Activated B cell treated with CpG ODN at 0.5 μM for 24 hours (primary cell): ENCODE data around the gene UGP2. TPM values are rescaled to one million over a fixed set of nuclear protein-coding genes. Genes with fewer than 3 reads are reported as not detected.

ENCODE experiments used
- ATAC-seq: fragments of 200-7000 bp; cut with Tn5 transposase; one replicate; pipeline ENCODE4 v1.10.0; 2021; ENCODE audit warnings: low read depth, mild to moderate bottlenecking, moderate library complexity
- CTCF ChIA-PET: fragments of 350-600 bp; sonication (Branson Sonifier 250); formaldehyde crosslinking; loops from one replicate; lab custom pipeline; 2021; ENCODE audit warnings: antibody characterized with exemption; lab: Charles Lee
- POLR2A ChIA-PET: fragments of 350-600 bp; sonication (Branson Sonifier 250); formaldehyde crosslinking; loops from one replicate; lab custom pipeline; 2021; ENCODE audit warnings: antibody characterized with exemption; lab: Charles Lee
- DNase-seq: peaks from one replicate; pipeline ENCODE4 v3.0.0; 2022
- H3K27ac Mint-ChIP-seq: one replicate; pipeline ENCODE4 v1.8.0; 2020; ENCODE audit warnings: mixed read lengths
- H3K27me3 Mint-ChIP-seq: one replicate; pipeline ENCODE4 v1.8.0; 2021; ENCODE audit warnings: mixed read lengths
- H3K36me3 Mint-ChIP-seq: one replicate; pipeline ENCODE4 v1.8.0; 2021; ENCODE audit warnings: low read depth, mixed read lengths
- H3K4me1 Mint-ChIP-seq: one replicate; pipeline ENCODE4 v1.8.0; 2021; ENCODE audit warnings: mixed read lengths
- H3K4me3 Mint-ChIP-seq: one replicate; pipeline ENCODE4 v1.8.0; 2020; ENCODE audit warnings: mild to moderate bottlenecking, mixed read lengths
- H3K9me3 Mint-ChIP-seq: one replicate; pipeline ENCODE4 v1.8.0; 2020; ENCODE audit warnings: mixed read lengths
- CTCF ChIP-seq: fragments of 200-600 bp; IDR thresholded peaks from one replicate; pipeline ENCODE4 v1.8.0; 2022; ENCODE audit warnings: antibody characterized with exemption, mild to moderate bottlenecking
- intact Hi-C: fragments of 100-400 bp; cut with micrococcal nuclease; formaldehyde crosslinking; loops from one replicate; pipeline ENCODE4 v1.15.1; 2024
- total RNA-seq: library from RNA; stranded (reverse); gene quantifications from 2 replicates; pipeline ENCODE4 v1.2.3, GENCODE V29; 2022

The UGP2 gene
- total RNA-seq, 1 donor from 2014 or later, result 73.5 TPM

GRCh38 chr2:63840081-63840784, 1.5 kb upstream of the UGP2 start:
- POLR2A ChIA-PET, result interaction anchor here (0.7 to 3.7 kb wide), 7 partner anchors 12 to 1387 kb away, joined by 3 to 39 read pairs (median 9); partner anchors contain the start of genes ACTR2, EHBP1, MDH1 and WDPCP
- intact Hi-C loops, result loop anchor here (1.0 to 10.0 kb wide), 7 partner anchors 49 to 1645 kb away; partner anchors contain the start of genes ACTR2, AFTPH, B3GNT2 and PELI1
- TF ChIP-seq CTCF, result no peak
- peak; percentile 41 for ATAC-seq
- Mint-ChIP-seq H3K27me3 (peaks cover 2% of the 10 kb centered on the region), H3K4me1 (peaks cover 42% of the 10 kb centered on the region), H3K4me3 (peak overlapping the region; percentile 97), H3K9me3 (no peaks in the 10 kb centered on the region), H3K36me3 (peaks cover 12% of the 10 kb centered on the region), H3K27ac (peak overlapping the region; percentile 97)
- CTCF ChIA-PET, result interaction anchor here (1.1 to 1.7 kb wide), 2 partner anchors 21 to 24 kb away, joined by 3 to 12 read pairs; no protein-coding TSS in a partner anchor
- no peak for DNase-seq

GRCh38 chr2:63840785-63841253, 877 bp upstream of the UGP2 start:
- DNase-seq (peak; percentile 93), ATAC-seq (peak; percentile 87)
- peaks cover 14% of the 10 kb centered on the region for H3K36me3 Mint-ChIP-seq
- POLR2A ChIA-PET, result interaction anchor here (0.7 to 3.7 kb wide), 13 partner anchors 11 to 1766 kb away, joined by 3 to 39 read pairs (median 5); partner anchors contain the start of genes ACTR2, EHBP1, MDH1 and RAB1A
- H3K4me1 Mint-ChIP-seq, result peaks cover 48% of the 10 kb centered on the region
- CTCF ChIA-PET, result interaction anchor here (1.1 to 1.7 kb wide), 3 partner anchors 20 to 148 kb away, joined by 3 to 12 read pairs (median 4); no protein-coding TSS in a partner anchor
- H3K27me3 Mint-ChIP-seq, result peaks cover 2% of the 10 kb centered on the region
- H3K9me3 Mint-ChIP-seq, result no peaks in the 10 kb centered on the region
- peak overlapping the region; percentile 97 for H3K27ac Mint-ChIP-seq
- intact Hi-C loops, result loop anchor here (1.0 to 10.0 kb wide), 11 partner anchors 20 to 1646 kb away; partner anchors contain the start of genes ACTR2, AFTPH, B3GNT2 and EHBP1
- TF ChIP-seq CTCF, result no peak
- peak overlapping the region; percentile 97 for H3K4me3 Mint-ChIP-seq

- Mint-ChIP-seq H3K4me1 (peaks cover 58% of the 10 kb centered on the region), H3K4me3 (peak overlapping the region; percentile 97), H3K27me3 (no peaks in the 10 kb centered on the region), H3K27ac (peak overlapping the region; percentile 97), H3K36me3 (peaks cover 16% of the 10 kb centered on the region), H3K9me3 (no peaks in the 10 kb centered on the region)
- intact Hi-C loops, result loop anchor here (10.0 kb wide), 1 partner anchor 1648 kb away; the partner anchor contains the start of gene B3GNT2
- ChIA-PET CTCF (interaction anchor here (1.6 to 1.9 kb wide), 2 partner anchors 19 to 150 kb away, joined by 4 to 9 read pairs; no protein-coding TSS in a partner anchor), POLR2A (interaction anchor here (1.0 to 3.7 kb wide), 13 partner anchors 10 to 1764 kb away, joined by 3 to 39 read pairs (median 5); partner anchors contain the start of genes ACTR2, AFTPH, MDH1 and RAB1A)
- DNase-seq (no peak), ATAC-seq (no peak)
- TF ChIP-seq CTCF, result no peak
These were observed 709 bp downstream of the UGP2 start for GRCh38 chr2:63842149-63843061.

GRCh38 chr2:63843093-63843492, 1.4 kb downstream of the UGP2 start:
- ATAC-seq (no peak), DNase-seq (no peak)
- Mint-ChIP-seq H3K4me1 (peaks cover 61% of the 10 kb centered on the region), H3K9me3 (no peaks in the 10 kb centered on the region), H3K27me3 (no peaks in the 10 kb centered on the region), H3K4me3 (peak overlapping the region; percentile 97), H3K36me3 (peaks cover 16% of the 10 kb centered on the region), H3K27ac (no peak overlapping the region)
- POLR2A ChIA-PET, result interaction anchor here (3.7 kb wide), 1 partner anchor 9 kb away, joined by 21 read pairs; no protein-coding TSS in a partner anchor
- intact Hi-C loops, result loop anchor here (10.0 kb wide), 1 partner anchor 1648 kb away; the partner anchor contains the start of gene B3GNT2
- TF ChIP-seq CTCF, result no peak
- CTCF ChIA-PET, result interaction anchor here (1.9 kb wide), 1 partner anchor 18 kb away, joined by 9 read pairs; no protein-coding TSS in a partner anchor
